HFFc6 (cell line): ENCODE measurements around the gene SPHK2. TPM values are rescaled to one million over a fixed set of nuclear protein-coding genes. Genes with fewer than 3 reads are reported as not detected.
"Not testable (repeated sequence)": the region's sequence is repeated elsewhere in the genome, so short reads cannot be mapped to it uniquely, and the experiment has no call there.

Source experiments
- DNase-seq: peaks from one replicate; pipeline ENCODE4 v3.0.0-alpha.2; 2018
- H3K27ac Mint-ChIP-seq: 2 replicates; pipeline ENCODE4 v1.8.0; 2020; ENCODE audit warnings: mild to moderate bottlenecking, mixed read lengths
- H3K27me3 Mint-ChIP-seq: 2 replicates; pipeline ENCODE4 v1.8.0; 2021; ENCODE audit warnings: mild to moderate bottlenecking, moderate library complexity, mixed read lengths; ENCODE audit not compliant: insufficient read depth
- H3K36me3 Mint-ChIP-seq: 2 replicates; pipeline ENCODE4 v1.8.0; 2021; ENCODE audit warnings: low read depth, mixed read lengths
- H3K4me1 Mint-ChIP-seq: 2 replicates; pipeline ENCODE4 v1.8.0; 2020; ENCODE audit warnings: low read depth, mixed read lengths
- H3K4me3 Mint-ChIP-seq: 2 replicates; pipeline ENCODE4 v1.8.0; 2020; ENCODE audit warnings: mild to moderate bottlenecking, moderate library complexity, mixed read lengths
- H3K9me3 Mint-ChIP-seq: 2 replicates; pipeline ENCODE4 v1.8.0; 2020; ENCODE audit warnings: mild to moderate bottlenecking, mixed read lengths
- CTCF ChIP-seq: fragments of 200-600 bp; sonication (generic); IDR thresholded peaks from 2 replicates; pipeline ENCODE4 v1.5.0; 2021; ENCODE audit warnings: antibody characterized with exemption, mild to moderate bottlenecking
- total RNA-seq, 6 experiments: library from RNA; stranded (reverse); fragmentation: NEBNext Ultra II Directional; extraction: Animal tissue kit (Norgen Biotek cat#: 25700); gene quantifications; 2 replicates in 1 of 6; 3 replicates in 5 of 6; pipeline ENCODE4 v1.2.3, GENCODE V29; 2021

The SPHK2 gene
- total RNA-seq, 6 experiments from 2014 or later = 20.1 to 34.0 (median 23.4) TPM

DNA sequence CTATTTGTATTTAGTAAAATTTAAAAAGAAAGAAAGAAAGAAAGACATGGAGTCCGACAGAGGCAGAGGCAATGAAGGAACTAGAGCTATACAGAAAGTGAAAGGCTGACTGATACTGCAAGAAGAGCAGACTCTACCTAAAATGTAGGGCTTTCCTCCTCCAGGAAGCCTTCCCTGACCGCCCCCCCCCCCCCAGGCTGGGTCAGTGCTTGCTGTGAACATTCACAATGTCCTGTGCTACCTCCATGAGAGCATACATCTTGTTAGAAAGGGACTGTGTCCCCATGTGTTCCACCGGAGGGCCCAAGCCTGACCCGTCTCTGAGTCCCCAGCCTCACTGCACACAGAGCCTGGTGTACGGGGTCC is 32.4 kb downstream of the SPHK2 start:
- Mint-ChIP-seq H3K27me3 (peaks cover 7% of the 10 kb centered on the region), H3K4me1 (peaks cover 16% of the 10 kb centered on the region), H3K27ac (no peak overlapping the region), H3K9me3 (no peaks in the 10 kb centered on the region), H3K4me3 (no peak overlapping the region), H3K36me3 (no peaks in the 10 kb centered on the region)
- TF ChIP-seq CTCF = no peak
- no peak for DNase-seq

DNA sequence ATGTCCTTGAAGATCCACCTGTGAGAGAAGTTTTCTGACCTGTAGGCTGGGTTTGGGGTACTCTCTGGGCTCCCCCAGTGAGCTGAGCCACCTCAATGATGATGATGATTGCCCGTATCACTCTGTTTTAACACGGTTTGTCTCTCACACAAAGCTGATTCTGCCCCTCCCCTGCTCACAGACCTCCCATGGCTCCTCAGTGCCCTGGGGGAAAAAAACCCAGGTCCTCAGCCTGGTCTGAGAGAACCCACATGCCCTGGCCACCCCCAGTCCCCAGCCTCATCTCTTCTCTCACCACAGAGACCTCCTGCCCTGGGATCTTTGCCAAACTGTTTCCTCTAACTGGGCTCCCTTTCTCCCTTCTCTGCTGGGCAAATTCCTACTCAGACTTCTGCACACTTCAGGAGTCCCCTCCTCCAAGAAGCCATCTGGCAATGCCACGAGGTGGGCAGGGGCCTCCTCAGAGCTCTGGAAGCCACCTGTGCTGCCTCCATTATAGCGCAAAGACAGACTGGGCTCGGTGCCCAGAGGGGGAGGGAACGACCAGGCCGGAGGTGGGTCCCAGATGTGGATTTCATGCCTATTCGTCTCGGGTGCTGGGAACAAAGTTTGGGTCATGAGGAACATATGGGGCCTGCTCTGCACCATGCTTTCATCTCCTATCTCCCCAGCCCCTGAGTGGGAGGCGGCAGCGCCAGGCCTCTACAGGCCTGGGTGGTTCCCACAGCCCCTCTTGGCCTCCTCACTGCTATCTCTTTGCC is 35.2 kb downstream of the SPHK2 start:
- Mint-ChIP-seq H3K9me3 (no peaks in the 10 kb centered on the region), H3K27me3 (peaks cover 2% of the 10 kb centered on the region), H3K36me3 (no peaks in the 10 kb centered on the region), H3K27ac (no peak overlapping the region), H3K4me1 (peaks cover 18% of the 10 kb centered on the region), H3K4me3 (no peak overlapping the region)
- no peak for TF ChIP-seq CTCF
- no peak for DNase-seq

DNA sequence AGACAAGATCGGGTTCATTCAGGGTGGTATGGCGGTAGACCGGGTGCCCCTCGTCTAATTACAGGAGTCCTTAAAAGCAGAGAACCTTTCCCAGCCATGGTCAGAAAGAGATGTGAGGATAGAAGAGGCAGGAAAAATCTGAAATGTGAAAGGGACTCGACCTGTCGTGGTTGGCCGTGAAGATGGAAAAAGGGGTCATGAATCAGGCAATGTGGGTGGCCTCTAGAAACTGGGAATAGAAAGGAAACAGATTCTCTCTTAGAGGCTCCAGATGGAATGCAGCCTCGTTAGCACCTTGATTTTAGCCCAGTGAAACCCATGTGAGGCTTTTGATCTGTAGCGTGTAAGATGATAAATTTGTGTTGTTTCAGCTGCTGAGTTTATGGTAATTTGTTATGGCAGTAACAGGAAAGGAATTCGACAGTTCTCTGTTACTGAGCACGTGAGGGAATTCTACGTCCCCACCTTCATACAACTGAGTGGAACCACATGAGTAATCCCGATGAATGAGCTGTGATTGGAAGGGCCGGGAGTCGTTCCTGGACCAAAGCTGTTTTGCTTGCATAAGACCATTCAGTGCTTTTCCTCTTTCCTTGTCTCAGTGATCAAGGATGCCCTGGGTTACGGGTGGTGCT is 37.7 kb downstream of the SPHK2 start:
- Mint-ChIP-seq H3K27me3 (no peaks in the 10 kb centered on the region; the same call in 1 of the 2 replicates), H3K36me3 (no peaks in the 10 kb centered on the region), H3K4me3 (peak overlapping the region; percentile 22), H3K9me3 (no peaks in the 10 kb centered on the region), H3K27ac (peak overlapping the region; percentile 57), H3K4me1 (peaks cover 20% of the 10 kb centered on the region)
- DNase-seq = peak; percentile 87
- TF ChIP-seq CTCF = no peak

DNA sequence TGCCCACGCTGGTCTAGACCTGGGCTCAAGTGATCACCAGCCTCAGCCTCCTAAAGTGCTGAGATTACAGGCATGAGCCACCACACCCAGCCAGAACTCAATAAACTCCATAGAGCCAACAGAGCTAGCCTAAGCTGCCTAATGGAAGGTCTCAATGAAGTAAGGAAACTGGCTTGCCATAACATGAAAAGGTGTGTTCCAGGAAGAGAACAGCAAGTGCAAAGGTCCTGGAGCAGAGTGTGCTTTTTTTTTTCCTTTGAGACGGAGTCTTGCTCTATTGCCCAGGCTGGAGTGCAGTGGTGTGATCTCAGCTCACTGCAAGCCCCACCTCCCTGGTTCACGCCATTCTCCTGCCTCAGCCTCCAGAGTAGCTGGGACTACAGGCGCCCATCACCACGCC is 38.5 kb downstream of the SPHK2 start:
- not testable (repeated sequence) for DNase-seq, H3K36me3 Mint-ChIP-seq, H3K9me3 Mint-ChIP-seq, H3K27ac Mint-ChIP-seq, H3K27me3 Mint-ChIP-seq, H3K4me3 Mint-ChIP-seq
- peaks cover 20% of the 10 kb centered on the region for H3K4me1 Mint-ChIP-seq

DNA sequence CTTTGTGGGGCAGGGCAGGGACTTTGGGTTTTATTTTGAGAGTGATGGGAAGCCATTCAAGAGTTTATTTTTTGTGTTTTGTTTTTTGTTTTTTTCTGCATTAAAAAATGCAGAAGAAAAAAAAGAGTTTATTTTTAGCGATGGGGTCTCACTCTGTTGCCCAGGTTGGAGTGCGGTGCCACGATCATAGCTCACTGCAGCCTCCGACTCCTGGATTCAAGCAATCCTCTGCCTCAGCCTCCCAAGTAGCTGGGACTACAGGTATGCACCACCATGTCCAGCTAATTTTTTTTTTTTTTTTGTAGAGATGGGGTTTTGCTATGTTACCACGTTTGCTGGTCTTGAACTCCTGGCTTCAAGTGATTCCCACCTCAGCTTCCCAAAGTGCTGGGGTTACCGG is 39.2 kb downstream of the SPHK2 start:
- Mint-ChIP-seq H3K27me3 (no peaks in the 10 kb centered on the region; the same call in 1 of the 2 replicates), H3K4me3 (no peak overlapping the region), H3K36me3 (no peaks in the 10 kb centered on the region), H3K9me3 (no peaks in the 10 kb centered on the region), H3K4me1 (peaks cover 20% of the 10 kb centered on the region), H3K27ac (no peak overlapping the region)
- DNase-seq = no peak
- TF ChIP-seq CTCF = no peak

GRCh38 chr19:48659768-48660167 is 40.5 kb downstream of the SPHK2 start:
- H3K9me3 Mint-ChIP-seq = no peaks in the 10 kb centered on the region
- H3K36me3 Mint-ChIP-seq = no peaks in the 10 kb centered on the region
- no peak for DNase-seq
- peaks cover 20% of the 10 kb centered on the region for H3K4me1 Mint-ChIP-seq
- no peak overlapping the region for H3K27ac Mint-ChIP-seq
- no peak for TF ChIP-seq CTCF
- no peaks in the 10 kb centered on the region for H3K27me3 Mint-ChIP-seq
- H3K4me3 Mint-ChIP-seq = no peak overlapping the region
